Esophagus squamous epithelium (tissue), 4 donors: ENCODE measurements around the gene MGMT.
"Not testable (repeated sequence)": the region's sequence is repeated elsewhere in the genome, so short reads cannot be mapped to it uniquely, and the experiment has no call there.

Experiments used
- CTCF ChIP-seq, 6 experiments: fragments of 450-650 bp in 4 of 6; fragments of 200-600 bp in 2 of 6; sonication (generic) in 2 of 6; IDR thresholded peaks; one replicate each; pipeline ENCODE4 v1.5.1; 2016 to 2019; ENCODE audit warnings: antibody characterized with exemption in 6 of 6, mild to moderate bottlenecking in 4 of 6, moderate library complexity in 4 of 6
- POLR2A ChIP-seq, 4 donors: fragments of 450-650 bp; IDR thresholded peaks; one replicate each; pipeline ENCODE4 v1.6.1; 2017; ENCODE audit warnings: antibody characterized with exemption in 4 of 4, mild to moderate bottlenecking in 4 of 4, moderate library complexity in 3 of 4

- TF ChIP-seq CTCF, POLR2A (IDR thresholded peaks at IDR 0.05): not testable (repeated sequence)
Observed at GRCh38 chr10:129435724-129436123, 31.3 kb upstream of the MGMT start.
